Thyroid gland (tissue), 4 donors: ENCODE measurements around the gene MAPK10.

Experiments used
- CTCF ChIP-seq, 6 experiments: fragments of 200-600 bp in 3 of 6; fragments of 450-650 bp in 3 of 6; sonication (generic) in 3 of 6; IDR thresholded peaks; one replicate each; pipeline ENCODE4 v1.5.1; 2016 to 2019; ENCODE audit warnings: antibody characterized with exemption in 6 of 6, mild to moderate bottlenecking in 2 of 6, inconsistent platforms in 1 of 6, moderate library complexity in 1 of 6
- POLR2A ChIP-seq, 2 donors: fragments of 450-650 bp; IDR thresholded peaks; one replicate each; pipeline ENCODE4 v1.6.1; 2017; ENCODE audit warnings: antibody characterized with exemption in 2 of 2, mild to moderate bottlenecking in 2 of 2, moderate library complexity in 1 of 2

DNA sequence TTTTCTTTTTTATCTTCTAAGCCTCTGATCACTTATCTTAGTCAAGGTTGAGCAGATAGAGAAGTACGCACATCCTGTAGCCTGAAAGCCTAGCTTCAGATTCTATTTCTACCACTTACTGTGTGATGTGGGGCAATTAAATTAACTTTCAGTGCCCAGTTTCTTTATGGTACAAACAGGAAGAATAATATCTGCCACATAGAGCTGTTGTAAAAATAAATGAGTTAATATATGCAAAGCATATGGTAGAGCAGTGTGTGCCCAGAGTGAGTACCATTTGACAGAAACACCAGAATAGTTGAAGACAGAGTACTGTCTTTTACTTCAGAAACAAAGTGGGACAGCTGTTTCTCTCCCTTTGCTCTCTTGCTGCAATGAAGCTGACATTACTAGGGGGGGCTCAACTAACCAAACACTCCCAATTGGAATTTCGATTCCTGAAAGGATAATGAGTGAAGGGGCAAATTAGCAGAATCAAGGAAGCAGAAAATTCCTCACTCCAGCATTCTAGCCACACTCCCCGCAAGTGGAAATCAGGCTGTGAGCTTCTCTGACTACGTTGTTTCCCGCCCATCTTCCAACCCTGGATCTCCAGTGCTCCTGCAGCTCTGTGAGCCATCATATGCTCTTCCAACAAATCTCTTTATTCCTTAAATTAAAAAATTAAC lies 80.4 kb downstream of the MAPK10 start:
- TF ChIP-seq CTCF (IDR thresholded peaks at IDR 0.05) (no peak), POLR2A (IDR thresholded peaks at IDR 0.05) (no peak)
